SH-SY5Y (cell line): ENCODE results near the gene EIF2S2.

Source experiments
- GATA2 ChIP-seq: IDR thresholded peaks from 2 replicates; pipeline ENCODE4 v1.6.1; 2011; ENCODE audit warnings: mild to moderate bottlenecking, low read depth, low read length
- GATA3 ChIP-seq: IDR thresholded peaks from 2 replicates; pipeline ENCODE4 v1.6.1; 2011; ENCODE audit warnings: low read depth, mild to moderate bottlenecking, low read length, moderate library complexity

GRCh38 chr20:34060970-34061369 lies 51.1 kb downstream of the EIF2S2 start:
- no peak for TF ChIP-seq GATA2
- TF ChIP-seq GATA3: no peak
